Osteoblast (primary cell): Measurements from ENCODE around the gene DMAC2. TPM values are rescaled to one million over a fixed set of nuclear protein-coding genes. Genes with fewer than 3 reads are reported as not detected.
"Not testable (repeated sequence)": the region's sequence is repeated elsewhere in the genome, so short reads cannot be mapped to it uniquely, and the experiment has no call there.

Source experiments
- DNase-seq: peaks from one replicate; pipeline ENCODE4 v3.0.0; 2011; ENCODE audit warnings: low spot score, mixed read lengths; ENCODE audit not compliant: insufficient read length; ENCODE audit errors: missing footprints
- H2AFZ ChIP-seq: 2 replicates; pipeline ENCODE4 v1.6.0; 2011; ENCODE audit warnings: mild to moderate bottlenecking, low read length
- H3K27ac ChIP-seq: 2 replicates; pipeline ENCODE4 v1.5.1; 2011; ENCODE audit warnings: mild to moderate bottlenecking, low read depth, low read length, moderate library complexity
- H3K27me3 ChIP-seq: 2 replicates; pipeline ENCODE4 v1.6.0; 2012; ENCODE audit warnings: mild to moderate bottlenecking, control low read depth, inconsistent platforms, low read length, moderate library complexity; ENCODE audit not compliant: insufficient read depth
- H3K36me3 ChIP-seq: 2 replicates; pipeline ENCODE4 v1.5.1; 2011; ENCODE audit warnings: mild to moderate bottlenecking, low read length, control low read depth, moderate library complexity; ENCODE audit not compliant: insufficient read depth
- H3K4me1 ChIP-seq: 2 replicates; pipeline ENCODE4 v1.5.1; 2011; ENCODE audit warnings: mild to moderate bottlenecking, low read length, control low read depth, moderate library complexity; ENCODE audit not compliant: insufficient read depth
- H3K4me2 ChIP-seq: 2 replicates; pipeline ENCODE4 v1.6.0; 2011; ENCODE audit warnings: mild to moderate bottlenecking, low read length; ENCODE audit not compliant: insufficient read depth
- H3K4me3 ChIP-seq: fragments of 200-600 bp; sonication (generic); 3 replicates; pipeline ENCODE4 v1.5.1; 2012; ENCODE audit warnings: mild to moderate bottlenecking, low read length, inconsistent platforms; ENCODE audit not compliant: insufficient read depth
- H3K79me2 ChIP-seq: 2 replicates; pipeline ENCODE4 v1.6.0; 2012; ENCODE audit warnings: mild to moderate bottlenecking, low read length, control low read depth, inconsistent platforms; ENCODE audit not compliant: insufficient read depth
- H3K9me3 ChIP-seq: 2 replicates; pipeline ENCODE4 v1.5.1; 2011; ENCODE audit warnings: low read depth, low read length, control low read depth
- H4K20me1 ChIP-seq: 2 replicates; pipeline ENCODE4 v1.6.0; 2012; ENCODE audit warnings: mild to moderate bottlenecking, low read length, control low read depth; ENCODE audit not compliant: insufficient read depth
- total RNA-seq: library from RNA; depleted of rRNA; stranded (reverse); fragments of >200 nt; gene quantifications from 2 replicates; pipeline ENCODE4 v1.2.3, GENCODE V29; 2012
- TF ChIP-seq, protein P1 (sequence below): IDR thresholded peaks from 2 replicates; pipeline ENCODE4 v1.5.1; 2011; ENCODE audit warnings: mild to moderate bottlenecking, low read depth, low read length, moderate library complexity; ENCODE audit errors: extremely low read depth

DMAC2 gene
- total RNA-seq = 27.4 and 30.0 TPM in 2 replicates

DNA sequence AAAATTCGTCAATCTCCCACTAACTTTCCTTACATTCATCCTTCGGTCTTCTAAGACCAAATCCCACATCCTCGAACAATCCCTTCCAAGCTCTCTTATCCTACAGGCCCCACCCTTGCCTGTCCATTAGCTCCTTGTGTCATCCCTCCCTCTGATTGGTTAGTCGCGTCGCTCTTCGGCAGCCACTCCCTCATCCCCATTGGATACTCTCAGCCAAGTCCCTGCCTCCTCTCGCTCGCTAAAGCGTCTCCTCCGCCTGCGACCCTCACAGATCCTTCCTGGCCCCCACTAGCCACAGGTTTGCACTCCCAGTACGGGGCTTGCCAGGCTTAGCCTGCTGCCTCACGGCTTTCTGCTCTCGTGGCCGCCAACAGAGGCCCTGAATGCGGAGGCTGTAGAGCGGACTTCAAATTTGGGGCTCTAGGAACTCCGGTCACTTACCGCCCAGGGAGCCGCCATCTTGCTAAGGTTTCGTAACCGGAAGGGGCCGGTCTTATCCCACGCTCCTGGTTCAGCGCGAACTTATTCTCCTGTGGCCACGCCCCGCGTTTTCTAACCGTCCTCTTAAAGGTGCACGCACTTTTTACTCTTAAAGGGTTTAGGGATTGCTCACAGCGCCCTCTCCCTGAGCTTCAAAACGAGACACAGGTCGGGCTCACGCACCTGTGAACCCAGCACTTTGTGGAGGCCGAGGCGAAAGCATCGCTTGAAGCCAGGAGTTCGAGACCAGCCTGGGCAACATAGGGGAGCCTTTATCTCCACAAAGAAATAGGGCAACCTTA lies at the start of gene DMAC2:
Gene DMAC2, minus strand, starts transcription at position 472 of the 782 bp plus-strand sequence. Its CDS starts 13 bp downstream, at position 459.
- Histone ChIP-seq H4K20me1 (no peaks in the 10 kb centered on the region), H3K36me3 (peaks cover 10% of the 10 kb centered on the region), H3K27ac (peak within 1 kb of the TSS; percentile 86), H3K9me3 (no peaks in the 10 kb centered on the region), H3K79me2 (peaks cover 3% of the 10 kb centered on the region), H3K4me3 (peak within 1 kb of the TSS; percentile 88), H2AFZ (peak within 1 kb of the TSS; percentile 99), H3K27me3 (no peaks in the 10 kb centered on the region), H3K4me1 (peaks cover 5% of the 10 kb centered on the region), H3K4me2 (peak within 1 kb of the TSS; percentile 92)
- TF ChIP-seq, protein P1, sequence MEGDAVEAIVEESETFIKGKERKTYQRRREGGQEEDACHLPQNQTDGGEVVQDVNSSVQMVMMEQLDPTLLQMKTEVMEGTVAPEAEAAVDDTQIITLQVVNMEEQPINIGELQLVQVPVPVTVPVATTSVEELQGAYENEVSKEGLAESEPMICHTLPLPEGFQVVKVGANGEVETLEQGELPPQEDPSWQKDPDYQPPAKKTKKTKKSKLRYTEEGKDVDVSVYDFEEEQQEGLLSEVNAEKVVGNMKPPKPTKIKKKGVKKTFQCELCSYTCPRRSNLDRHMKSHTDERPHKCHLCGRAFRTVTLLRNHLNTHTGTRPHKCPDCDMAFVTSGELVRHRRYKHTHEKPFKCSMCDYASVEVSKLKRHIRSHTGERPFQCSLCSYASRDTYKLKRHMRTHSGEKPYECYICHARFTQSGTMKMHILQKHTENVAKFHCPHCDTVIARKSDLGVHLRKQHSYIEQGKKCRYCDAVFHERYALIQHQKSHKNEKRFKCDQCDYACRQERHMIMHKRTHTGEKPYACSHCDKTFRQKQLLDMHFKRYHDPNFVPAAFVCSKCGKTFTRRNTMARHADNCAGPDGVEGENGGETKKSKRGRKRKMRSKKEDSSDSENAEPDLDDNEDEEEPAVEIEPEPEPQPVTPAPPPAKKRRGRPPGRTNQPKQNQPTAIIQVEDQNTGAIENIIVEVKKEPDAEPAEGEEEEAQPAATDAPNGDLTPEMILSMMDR = peak; percentile 45
- peak; percentile 99 for DNase-seq

DNA sequence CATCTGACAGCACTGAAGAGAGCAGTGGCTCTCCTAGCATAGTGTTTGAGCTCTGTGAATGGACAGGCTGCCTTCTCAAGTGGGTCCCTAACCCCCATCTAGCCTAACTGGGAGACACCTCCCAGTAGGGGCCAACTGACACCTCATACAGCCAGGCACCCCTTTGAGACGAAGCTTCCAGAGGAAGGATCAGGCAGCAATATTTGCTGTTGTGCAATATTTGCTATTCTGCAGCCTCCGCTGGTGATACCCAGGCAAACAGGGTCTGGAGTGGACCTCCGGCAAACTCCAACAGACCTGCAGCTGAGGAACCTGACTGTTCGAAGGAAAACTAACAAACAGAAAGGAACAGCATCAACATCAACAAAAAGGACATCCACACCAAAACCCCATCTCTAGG lies 47.2 kb upstream of the DMAC2 start:
- H3K4me2 ChIP-seq, H3K79me2 ChIP-seq, H3K4me3 ChIP-seq, H3K27ac ChIP-seq, H3K4me1 ChIP-seq, H2AFZ ChIP-seq, H4K20me1 ChIP-seq, H3K9me3 ChIP-seq, H3K36me3 ChIP-seq, H3K27me3 ChIP-seq, DNase-seq: not testable (repeated sequence)

DNA sequence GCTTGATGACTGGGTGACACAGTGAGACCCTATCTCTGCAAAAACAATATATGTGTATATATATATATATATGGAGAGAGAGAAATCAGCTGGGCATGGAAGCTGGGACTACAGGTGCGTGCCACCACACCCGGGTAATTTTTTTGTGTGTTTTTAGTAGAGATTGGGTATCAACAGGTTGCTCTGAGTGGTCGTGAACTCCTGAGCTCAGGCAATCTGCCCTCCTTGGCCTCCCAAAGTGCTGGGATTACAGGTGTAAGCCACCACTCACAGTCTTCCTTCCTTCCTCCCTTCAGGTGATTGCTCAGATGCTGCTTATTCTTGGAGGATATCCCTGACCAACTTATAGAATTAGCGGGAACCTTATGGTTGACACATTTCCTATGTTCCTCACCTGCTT lies 45.1 kb upstream of the DMAC2 start:
- peaks cover 8% of the 10 kb centered on the region for H3K27me3 ChIP-seq
- no peak overlapping the region for H2AFZ ChIP-seq
- H3K9me3 ChIP-seq = no peaks in the 10 kb centered on the region
- H3K79me2 ChIP-seq = no peaks in the 10 kb centered on the region
- H4K20me1 ChIP-seq = no peaks in the 10 kb centered on the region
- no peaks in the 10 kb centered on the region for H3K36me3 ChIP-seq
- H3K4me2 ChIP-seq = no peak overlapping the region
- H3K4me3 ChIP-seq = no peak overlapping the region
- TF ChIP-seq, protein P1 = no peak
- H3K27ac ChIP-seq = no peak overlapping the region
- no peak for DNase-seq
- H3K4me1 ChIP-seq = no peaks in the 10 kb centered on the region

DNA sequence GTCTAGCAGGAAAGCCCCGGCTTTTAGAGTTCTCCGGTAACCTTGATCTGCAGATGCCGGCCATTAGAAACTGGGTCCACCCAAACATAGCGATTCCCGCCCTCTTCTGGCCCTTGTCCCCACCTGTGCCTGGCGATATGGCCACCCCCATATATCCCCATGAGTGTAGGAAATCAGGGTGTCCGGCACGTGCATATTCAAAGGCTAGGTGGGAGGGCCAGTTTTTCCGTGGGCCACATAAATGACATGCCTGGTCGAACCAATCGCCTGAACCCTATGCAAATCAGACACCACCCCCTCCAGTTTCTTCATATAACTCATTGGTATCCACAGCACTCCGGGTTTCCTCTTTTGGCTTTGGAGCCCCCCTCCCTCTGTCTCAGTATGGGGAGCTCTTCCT lies 40.6 kb upstream of the DMAC2 start:
- DNase-seq = no peak
- TF ChIP-seq, protein P1 = no peak
- Histone ChIP-seq H3K4me3 (no peak overlapping the region), H3K36me3 (no peaks in the 10 kb centered on the region), H3K27me3 (peaks cover 8% of the 10 kb centered on the region), H3K4me1 (no peaks in the 10 kb centered on the region), H2AFZ (no peak overlapping the region), H3K9me3 (no peaks in the 10 kb centered on the region), H3K79me2 (no peaks in the 10 kb centered on the region), H3K4me2 (no peak overlapping the region), H4K20me1 (no peaks in the 10 kb centered on the region), H3K27ac (no peak overlapping the region)
